ENCODE results near the gene BRF1. TPM values are rescaled to one million over a fixed set of nuclear protein-coding genes. Genes with fewer than 3 reads are reported as not detected.
"Not testable (repeated sequence)": the region's sequence is repeated elsewhere in the genome, so short reads cannot be mapped to it uniquely, and the experiment has no call there.

Gene BRF1
- total RNA-seq, 4 donors from 2014 or later = 22.8 to 46.5 (median 30.7) TPM

- DNase-seq (ENCODE audit: low spot score) (no peak), ATAC-seq (ENCODE audit: low FRiP score) (no peak)
- TF ChIP-seq CTCF (IDR thresholded peaks at IDR 0.05) = no peak
Measured at GRCh38 chr14:105332350-105332874, 31.6 kb upstream of the BRF1 start.

- DNase-seq (ENCODE audit: low spot score) (no peak), ATAC-seq (ENCODE audit: low FRiP score) (no peak)
- TF ChIP-seq CTCF (IDR thresholded peaks at IDR 0.05) = no peak
Measured at GRCh38 chr14:105331575-105332349, 31.0 kb upstream of the BRF1 start.

GRCh38 chr14:105330491-105330895, 29.7 kb upstream of the BRF1 start:
- DNase-seq (ENCODE audit: low spot score) (no peak), ATAC-seq (ENCODE audit: low FRiP score) (peak; percentile 23)
- no peak for TF ChIP-seq CTCF (IDR thresholded peaks at IDR 0.05)

- TF ChIP-seq CTCF (IDR thresholded peaks at IDR 0.05) = no peak
- DNase-seq (ENCODE audit: low spot score) = no peak
- no peak for ATAC-seq (ENCODE audit: low FRiP score)
Measured at GRCh38 chr14:105329411-105330150, 28.8 kb upstream of the BRF1 start.

GRCh38 chr14:105328678-105329390, 28.0 kb upstream of the BRF1 start:
- TF ChIP-seq CTCF (IDR thresholded peaks at IDR 0.05) = no peak
- DNase-seq (ENCODE audit: low spot score) (no peak), ATAC-seq (ENCODE audit: low FRiP score) (no peak)

GRCh38 chr14:105328070-105328677, 27.4 kb upstream of the BRF1 start:
- ATAC-seq (ENCODE audit: low FRiP score) = no peak
- TF ChIP-seq CTCF (IDR thresholded peaks at IDR 0.05) = no peak
- DNase-seq (ENCODE audit: low spot score) = no peak

GRCh38 chr14:105327695-105328045, 26.9 kb upstream of the BRF1 start:
- not testable (repeated sequence) for ATAC-seq (ENCODE audit: low FRiP score); DNase-seq (ENCODE audit: low spot score)
